ENCODE results near the gene LAPTM4A. TPM values are rescaled to one million over a fixed set of nuclear protein-coding genes. Genes with fewer than 3 reads are reported as not detected.

Gene LAPTM4A
- total and polyA plus RNA-seq, 2 of the 4 experiments (the other 2 are of a cell fraction): 97.7 to 401 TPM

DNA sequence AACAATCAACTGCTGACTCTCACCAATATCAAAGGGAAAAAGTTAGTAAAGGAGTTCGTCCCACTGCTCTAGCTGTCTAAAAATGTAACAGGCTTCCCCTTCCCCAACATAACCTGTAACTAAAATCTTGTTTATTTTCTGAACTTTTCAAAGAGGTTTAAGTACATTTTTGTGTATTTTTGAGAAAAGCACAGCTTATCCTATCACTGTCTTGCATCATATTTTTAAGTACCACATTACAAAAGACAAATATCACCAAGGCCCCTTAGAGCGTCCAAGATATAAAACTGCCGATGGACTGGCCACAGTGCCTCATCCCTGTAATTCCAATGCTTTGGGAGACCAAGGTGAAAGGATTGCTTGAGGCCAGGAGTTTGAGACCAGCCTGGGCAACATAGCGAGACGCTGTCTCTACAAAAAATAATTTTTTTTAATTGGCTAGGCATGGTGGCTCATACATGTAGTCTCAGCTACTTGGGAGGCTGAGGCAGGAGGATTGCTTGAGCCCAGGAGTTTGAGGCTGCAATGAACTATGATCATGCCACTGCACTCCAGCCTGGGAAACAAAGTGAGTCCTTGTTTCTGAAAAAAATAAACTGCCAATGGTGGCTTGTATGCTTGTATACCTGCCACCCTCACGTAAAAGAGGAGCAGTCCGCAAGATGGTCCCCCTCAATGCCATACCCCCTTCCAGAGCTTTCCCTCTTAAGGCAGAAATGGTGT, 21.2 kb upstream of the LAPTM4A start:
- in situ Hi-C loops (cut with MboI; ENCODE audit: low sequenced_read_pairs): no loop called here
- peaks cover 3% of the 10 kb centered on the region; the same call in 1 of the 2 replicates for H3K9me1 ChIP-seq (ENCODE audit: insufficient read depth, low read length)
- no peaks in the 10 kb centered on the region for H3K27me3 ChIP-seq (ENCODE audit: control insufficient read depth, insufficient read depth, low read length)
- H2BK5ac ChIP-seq (ENCODE audit: low read depth, low read length, poor library complexity, severe bottlenecking): peak overlapping the region; percentile 95
- peak overlapping the region; percentile 90 for H3K9ac ChIP-seq (ENCODE audit: low read depth, low read length)
- peak overlapping the region; percentile 99 for H4K5ac ChIP-seq (ENCODE audit: low read depth, low read length)
- H2BK120ac ChIP-seq (ENCODE audit: low read depth, low read length): peak overlapping the region; percentile 96
- peak overlapping the region; percentile 89 for H3K14ac ChIP-seq (replicated peaks; ENCODE audit: low read depth, low read length)
- no peak overlapping the region for H2AK9ac ChIP-seq (replicated peaks; ENCODE audit: low read depth, low read length, poor library complexity)
- ChIA-PET CTCF (no interaction called here), POLR2A (ENCODE audit: unreplicated experiment) (no interaction called here)
- no peaks in the 10 kb centered on the region for H3K36me3 ChIP-seq (ENCODE audit: control insufficient read depth, insufficient read depth, low read length)
- peak overlapping the region; percentile 95; the same call in 2 of the 3 replicates for H2BK15ac ChIP-seq (ENCODE audit: low read depth, low read length)
- peak overlapping the region; percentile 78 for H2BK20ac ChIP-seq (ENCODE audit: low read depth, low read length)
- peaks cover 25% of the 10 kb centered on the region for H3K4me1 ChIP-seq (ENCODE audit: control insufficient read depth, insufficient read depth, low read length)
- no peak for TF ChIP-seq RFX5 (IDR thresholded peaks at IDR 0.05; ENCODE audit: low read depth, low read length)
- 0 out of 2 replicates have a peak, but pooled peaks have one; percentile 41 for TF ChIP-seq CEBPB (IDR thresholded peaks at IDR 0.05; ENCODE audit: low read depth, low read length)
- dilution Hi-C loops (cut with HindIII; ENCODE audit: low sequenced_read_pairs, unreplicated experiment): no loop called here
- H3K4ac ChIP-seq (ENCODE audit: low read depth, low read length): peak overlapping the region; percentile 88
- DNase-seq (no peak), ATAC-seq (ENCODE audit: low read depth) (no peak)
- H3K18ac ChIP-seq (ENCODE audit: low read depth, low read length): peak overlapping the region; percentile 100
- peak overlapping the region; percentile 88; the same call in 1 of the 2 replicates for H3K56ac ChIP-seq (ENCODE audit: extremely low read depth, insufficient read depth, low read length)
- H3K4me2 ChIP-seq (ENCODE audit: low read depth, low read length): peak overlapping the region; percentile 96
- peak overlapping the region; percentile 97 for H4K91ac ChIP-seq (ENCODE audit: insufficient read depth, low read depth, low read length)
- peaks cover 4% of the 10 kb centered on the region for H3K9me3 ChIP-seq (ENCODE audit: control insufficient read depth, insufficient read depth, low read length)
- H4K20me1 ChIP-seq (ENCODE audit: insufficient read depth, low read length): peaks cover 2% of the 10 kb centered on the region; the same call in 1 of the 2 replicates
- intact Hi-C loops (cut with micrococcal nuclease): loop anchor here (1.0 kb wide), 1 partner anchor 19 kb away; no protein-coding TSS in a partner anchor
- H3K4me3 ChIP-seq (ENCODE audit: insufficient read depth, low read depth, low read length): no peak overlapping the region
- H2AK5ac ChIP-seq (ENCODE audit: low read depth, low read length): peak overlapping the region; percentile 32
- no peak overlapping the region for H2AFZ ChIP-seq (replicated peaks; ENCODE audit: low read length, poor library complexity)
- WGBS, 2 experiments (ENCODE audit: extremely low coverage in 2 of 2, insufficient read length in 1 of 2): no CpG with 5 or more reads among the region's 7 CpGs
- peak overlapping the region; percentile 26 for H3K23ac ChIP-seq (ENCODE audit: low read depth, low read length)
- BruUV-seq (replicated peaks): no TSS peak
- H4K8ac ChIP-seq (ENCODE audit: low read depth in 2 of 2, low read length in 2 of 2): peak overlapping the region; percentile 73 to 96
- H3K79me1 ChIP-seq (ENCODE audit: low read depth in 1 of 2, low read length in 2 of 2): no peaks in the 10 kb centered on the region
- peak overlapping the region; percentile 99; the same call in 1 of the 2 replicates for H3K27ac ChIP-seq (ENCODE audit: insufficient read depth, low read length)
